Gastrocnemius medialis (tissue), 4 donors: ENCODE results near the gene WNT7B.

Source experiments
- POLR2A ChIP-seq, 2 donors: fragments of 450-650 bp; IDR thresholded peaks; one replicate each; pipeline ENCODE4 v1.6.1; 2017; ENCODE audit warnings: antibody characterized with exemption in 2 of 2, mild to moderate bottlenecking in 2 of 2, moderate library complexity in 2 of 2
- TF ChIP-seq, protein P1 (sequence below), 5 experiments: fragments of 450-650 bp in 3 of 5; fragments of 200-600 bp in 2 of 5; sonication (generic) in 2 of 5; IDR thresholded peaks in 4 of 5; conservative IDR thresholded peaks in 1 of 5; 1 replicate in 4 of 5; 2 replicates in 1 of 5; pipeline ENCODE4 v1.5.1; 2016 to 2019; ENCODE audit warnings: antibody characterized with exemption in 5 of 5, mild to moderate bottlenecking in 3 of 5, moderate library complexity in 3 of 5

GRCh38 chr22:45871721-45872120 lies 105.2 kb downstream of the WNT7B start:
- no peak for TF ChIP-seq POLR2A (IDR thresholded peaks at IDR 0.05)
- TF ChIP-seq, protein P1, sequence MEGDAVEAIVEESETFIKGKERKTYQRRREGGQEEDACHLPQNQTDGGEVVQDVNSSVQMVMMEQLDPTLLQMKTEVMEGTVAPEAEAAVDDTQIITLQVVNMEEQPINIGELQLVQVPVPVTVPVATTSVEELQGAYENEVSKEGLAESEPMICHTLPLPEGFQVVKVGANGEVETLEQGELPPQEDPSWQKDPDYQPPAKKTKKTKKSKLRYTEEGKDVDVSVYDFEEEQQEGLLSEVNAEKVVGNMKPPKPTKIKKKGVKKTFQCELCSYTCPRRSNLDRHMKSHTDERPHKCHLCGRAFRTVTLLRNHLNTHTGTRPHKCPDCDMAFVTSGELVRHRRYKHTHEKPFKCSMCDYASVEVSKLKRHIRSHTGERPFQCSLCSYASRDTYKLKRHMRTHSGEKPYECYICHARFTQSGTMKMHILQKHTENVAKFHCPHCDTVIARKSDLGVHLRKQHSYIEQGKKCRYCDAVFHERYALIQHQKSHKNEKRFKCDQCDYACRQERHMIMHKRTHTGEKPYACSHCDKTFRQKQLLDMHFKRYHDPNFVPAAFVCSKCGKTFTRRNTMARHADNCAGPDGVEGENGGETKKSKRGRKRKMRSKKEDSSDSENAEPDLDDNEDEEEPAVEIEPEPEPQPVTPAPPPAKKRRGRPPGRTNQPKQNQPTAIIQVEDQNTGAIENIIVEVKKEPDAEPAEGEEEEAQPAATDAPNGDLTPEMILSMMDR (IDR thresholded peaks at IDR 0.05 in 4 of 5, conservative IDR thresholded peaks at IDR 0.05 in 1 of 5): no peak
